Measurements from ENCODE around the gene ATP1A1.

ATP1A1 gene

DNA sequence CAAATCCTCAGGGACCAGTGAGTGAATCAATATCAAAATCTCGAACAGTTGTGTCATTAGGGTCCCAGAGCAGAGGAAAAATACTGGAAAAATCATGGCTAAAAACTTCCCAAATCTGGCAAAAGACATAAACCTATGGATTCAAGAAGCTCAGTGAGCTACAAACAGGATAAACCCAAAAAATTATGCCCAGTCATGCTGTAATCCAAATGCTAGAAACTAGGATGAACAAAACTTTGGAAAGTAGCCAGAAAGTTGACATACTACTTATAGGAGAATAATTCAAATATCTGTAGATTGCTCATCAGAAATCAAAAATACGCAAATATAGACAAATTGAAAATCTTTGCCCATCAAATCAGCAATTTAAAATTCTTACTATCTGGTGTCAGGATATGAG lies 34.6 kb upstream of the ATP1A1 start:
- DNase-seq, result no peak
- in situ Hi-C loops (cut with HindIII; ENCODE audit: low pct_ligation_motif_present, low pct_unique_long_range_greater_than_20kb, low sequenced_read_pairs), result no loop called here

- in situ Hi-C loops (cut with HindIII; ENCODE audit: low pct_ligation_motif_present, low pct_unique_long_range_greater_than_20kb, low sequenced_read_pairs), result no loop called here
- no peak for DNase-seq
These were observed 32.4 kb upstream of the ATP1A1 start for GRCh38 chr1:116340506-116341231.

GRCh38 chr1:116343019-116343418 lies 30.0 kb upstream of the ATP1A1 start:
- in situ Hi-C loops (cut with HindIII; ENCODE audit: low pct_ligation_motif_present, low pct_unique_long_range_greater_than_20kb, low sequenced_read_pairs), result no loop called here

DNA sequence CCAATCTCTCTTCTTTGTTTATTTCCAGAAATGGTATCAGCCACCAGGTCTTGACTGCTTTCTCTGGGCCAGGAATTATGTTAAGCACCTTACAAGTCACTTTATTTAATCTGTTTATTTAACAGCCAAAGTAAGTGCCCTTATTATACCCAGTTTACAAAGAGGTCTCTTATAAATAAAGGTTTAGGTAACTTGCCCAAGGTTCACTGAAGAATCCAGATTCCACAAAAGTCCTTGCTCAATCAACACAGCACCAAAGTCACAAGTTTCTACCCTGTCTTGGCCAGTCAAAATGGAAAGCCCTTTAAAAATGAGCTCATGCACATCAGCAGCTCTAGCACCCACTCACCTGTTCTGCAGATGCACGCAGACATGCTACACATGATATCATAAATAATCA lies 28.0 kb upstream of the ATP1A1 start:
- in situ Hi-C loops (cut with HindIII; ENCODE audit: low pct_ligation_motif_present, low pct_unique_long_range_greater_than_20kb, low sequenced_read_pairs), result no loop called here
- DNase-seq, result no peak

More at GRCh38 chr1:116343019-116343418, 30.0 kb upstream of the ATP1A1 start:
- DNase-seq, result no peak

DNA sequence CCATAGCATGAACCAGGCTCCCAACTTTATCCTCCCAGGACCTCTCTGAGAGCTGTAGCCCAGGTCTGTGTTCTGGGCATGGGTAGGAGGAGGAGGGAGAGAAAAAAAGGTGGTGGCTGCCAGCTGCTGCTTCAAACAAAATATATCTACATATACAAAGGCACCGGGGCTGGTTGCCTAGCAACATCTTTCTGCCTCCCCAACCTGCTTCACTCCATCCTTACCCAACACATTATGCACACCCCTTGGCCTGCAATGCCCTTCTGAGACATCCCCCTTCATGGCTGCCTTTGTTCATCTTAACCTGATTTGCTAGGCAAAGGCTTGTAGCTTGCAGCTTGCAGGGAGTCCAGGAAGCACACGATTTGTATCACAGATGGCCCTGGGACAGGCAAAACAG lies 27.2 kb upstream of the ATP1A1 start:
- DNase-seq, result no peak
- in situ Hi-C loops (cut with HindIII; ENCODE audit: low pct_ligation_motif_present, low pct_unique_long_range_greater_than_20kb, low sequenced_read_pairs), result no loop called here

GRCh38 chr1:116346943-116347673 lies 25.9 kb upstream of the ATP1A1 start:
- in situ Hi-C loops (cut with HindIII; ENCODE audit: low pct_ligation_motif_present, low pct_unique_long_range_greater_than_20kb, low sequenced_read_pairs), result no loop called here
- DNase-seq, result no peak

DNA sequence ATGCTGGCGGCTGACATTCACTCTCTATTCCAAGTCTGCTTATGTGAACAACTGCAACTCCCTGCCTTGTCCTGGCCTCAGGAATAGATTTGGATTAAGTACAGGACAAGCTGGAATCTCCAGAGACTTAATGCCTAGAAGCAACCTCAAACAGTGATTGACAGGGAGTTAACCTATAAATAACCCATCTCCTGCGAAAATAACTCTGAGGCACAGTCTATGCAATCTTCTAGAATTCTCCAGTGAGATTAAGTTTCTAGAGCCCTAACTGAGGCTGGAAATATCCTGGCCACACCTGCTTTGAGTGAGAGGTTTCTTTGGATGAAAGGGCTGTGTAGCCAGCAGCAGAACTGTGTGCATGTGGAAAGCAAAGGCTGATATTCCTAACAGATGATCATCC lies 25.3 kb upstream of the ATP1A1 start:
- DNase-seq, result no peak
- in situ Hi-C loops (cut with HindIII; ENCODE audit: low pct_ligation_motif_present, low pct_unique_long_range_greater_than_20kb, low sequenced_read_pairs), result no loop called here

DNA sequence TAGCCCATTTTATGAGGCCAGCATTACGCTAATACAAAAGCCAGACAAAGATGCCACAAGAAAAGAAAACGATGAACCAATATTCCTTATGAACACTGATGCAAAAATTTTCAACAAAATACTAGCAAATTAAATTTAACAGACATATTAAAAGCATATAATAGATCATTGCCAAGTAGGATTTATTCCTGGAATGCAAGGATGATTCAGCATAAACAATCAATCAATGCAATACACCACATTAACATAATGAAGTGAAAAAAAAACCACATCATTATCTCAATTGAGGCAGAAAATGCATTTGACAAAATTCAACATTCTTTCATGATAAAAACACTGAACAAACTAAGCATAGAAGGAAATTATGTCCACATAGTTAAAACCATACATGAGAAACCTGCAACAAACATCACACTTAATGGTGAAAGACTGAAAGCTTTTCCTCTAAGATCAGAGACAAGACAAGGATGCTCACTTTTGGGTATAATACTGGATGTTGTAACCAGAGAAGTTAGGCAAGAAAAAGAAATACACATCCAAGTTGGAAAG lies 22.9 kb upstream of the ATP1A1 start:
- DNase-seq, result no peak
- in situ Hi-C loops (cut with HindIII; ENCODE audit: low pct_ligation_motif_present, low pct_unique_long_range_greater_than_20kb, low sequenced_read_pairs), result no loop called here

DNA sequence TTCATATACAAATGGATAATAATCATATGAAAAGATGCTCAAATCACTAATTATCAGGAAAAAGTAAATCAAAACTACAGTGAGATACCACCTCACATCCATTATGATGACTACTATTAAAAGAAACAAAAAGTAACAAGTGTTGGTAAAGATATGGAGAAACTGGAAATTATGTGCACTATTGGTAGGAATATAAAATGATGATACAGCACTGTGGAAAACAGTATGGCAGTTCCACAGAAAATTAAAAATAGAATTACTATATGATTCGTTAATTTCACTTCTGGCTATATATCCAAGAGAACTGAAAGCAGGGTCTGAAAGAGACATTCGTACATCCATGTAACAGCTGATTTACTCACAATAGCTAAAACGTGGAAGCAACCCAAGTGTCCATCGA lies 21.1 kb upstream of the ATP1A1 start:
- in situ Hi-C loops (cut with HindIII; ENCODE audit: low pct_ligation_motif_present, low pct_unique_long_range_greater_than_20kb, low sequenced_read_pairs), result no loop called here

DNA sequence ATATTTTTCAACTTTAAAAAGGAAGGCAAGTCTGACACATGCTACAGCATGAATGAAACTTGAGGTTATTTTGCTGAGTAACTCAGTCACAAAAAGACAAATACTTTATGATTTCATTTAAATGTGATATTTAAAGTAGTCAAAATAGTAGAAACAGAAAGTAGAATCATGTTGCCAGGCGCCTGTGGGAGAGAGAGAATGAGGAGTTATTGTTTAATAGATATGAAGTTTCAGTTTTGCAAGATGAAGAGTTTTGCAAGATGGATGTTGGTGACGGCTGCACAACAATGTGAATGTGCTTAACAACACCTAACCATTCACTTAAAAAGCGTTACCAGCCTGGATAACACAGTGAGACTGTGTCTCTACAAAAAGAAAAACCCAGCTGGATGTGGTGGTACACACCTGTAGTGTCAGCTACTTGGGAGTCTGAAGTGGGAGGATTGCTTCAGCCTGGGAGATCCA lies 20.7 kb upstream of the ATP1A1 start:
- no peak for DNase-seq
- in situ Hi-C loops (cut with HindIII; ENCODE audit: low pct_ligation_motif_present, low pct_unique_long_range_greater_than_20kb, low sequenced_read_pairs), result no loop called here

More for the DNA sequence above, 21.1 kb upstream of the ATP1A1 start:
- DNase-seq, result no peak

DNA sequence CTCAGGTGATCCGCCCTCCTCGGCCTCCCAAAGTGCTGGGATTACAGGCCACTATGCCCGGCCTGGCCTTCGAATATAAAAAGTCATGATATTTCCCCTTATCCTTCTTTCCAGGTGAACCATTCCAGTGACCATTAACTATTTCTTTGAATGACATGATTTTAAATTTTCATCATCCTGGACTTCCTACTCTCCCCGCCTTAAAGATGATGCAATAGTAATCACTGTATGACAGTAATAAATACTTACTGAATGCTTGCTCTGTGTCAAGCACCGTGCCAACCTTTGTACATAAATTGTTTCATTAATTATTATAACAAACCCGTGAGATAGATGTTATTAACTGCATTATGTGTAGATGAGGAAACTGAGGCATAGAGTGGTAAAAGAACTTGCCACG lies 19.9 kb upstream of the ATP1A1 start:
- in situ Hi-C loops (cut with HindIII; ENCODE audit: low pct_ligation_motif_present, low pct_unique_long_range_greater_than_20kb, low sequenced_read_pairs), result no loop called here

DNA sequence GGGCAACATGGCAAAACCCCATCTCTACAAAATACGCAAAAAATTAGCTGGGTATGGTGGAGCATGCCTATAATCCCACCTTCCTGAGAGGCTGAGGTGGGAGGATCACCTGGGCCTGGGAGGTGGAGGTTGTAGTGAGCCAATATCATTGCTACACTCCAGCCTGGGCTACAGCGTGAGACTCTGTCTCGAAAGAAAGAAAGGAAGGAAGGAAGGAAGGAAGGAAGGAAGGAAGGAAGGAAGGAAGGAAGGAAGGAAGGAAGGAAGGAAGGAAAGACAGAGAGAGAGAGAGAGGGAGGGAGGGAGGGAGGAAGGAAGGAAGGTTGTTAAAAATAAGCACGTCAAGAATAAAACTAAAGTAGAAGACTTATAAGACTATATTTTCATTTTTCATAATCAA lies 17.0 kb upstream of the ATP1A1 start:
- in situ Hi-C loops (cut with HindIII; ENCODE audit: low pct_ligation_motif_present, low pct_unique_long_range_greater_than_20kb, low sequenced_read_pairs), result no loop called here
- no peak for DNase-seq

More for the DNA sequence above, 19.9 kb upstream of the ATP1A1 start:
- no peak for DNase-seq

- no peak for DNase-seq
- in situ Hi-C loops (cut with HindIII; ENCODE audit: low pct_ligation_motif_present, low pct_unique_long_range_greater_than_20kb, low sequenced_read_pairs), result no loop called here
These were observed 16.4 kb upstream of the ATP1A1 start for GRCh38 chr1:116356673-116357072.

DNA sequence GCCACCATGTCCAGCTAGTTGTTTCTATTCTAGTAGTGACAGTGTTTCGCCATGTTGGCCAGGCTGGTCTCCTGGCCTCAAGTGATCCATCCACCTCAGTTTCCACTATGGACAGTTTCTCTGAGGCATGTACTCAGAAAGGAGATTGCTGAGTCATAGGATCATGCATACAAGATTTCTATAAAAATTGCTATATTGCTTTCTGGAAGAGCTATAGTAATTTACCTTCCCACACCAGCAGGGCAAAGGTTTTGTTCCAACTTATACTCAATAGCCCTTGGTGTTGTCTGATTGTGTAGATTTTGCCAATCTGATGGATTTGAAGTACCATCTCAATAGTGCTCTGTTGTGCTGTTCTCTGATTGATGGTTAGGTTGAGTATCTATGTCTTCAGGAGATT lies 15.6 kb upstream of the ATP1A1 start:
- in situ Hi-C loops (cut with HindIII; ENCODE audit: low pct_ligation_motif_present, low pct_unique_long_range_greater_than_20kb, low sequenced_read_pairs), result no loop called here

GRCh38 chr1:116359060-116359830 lies 13.8 kb upstream of the ATP1A1 start:
- in situ Hi-C loops (cut with HindIII; ENCODE audit: low pct_ligation_motif_present, low pct_unique_long_range_greater_than_20kb, low sequenced_read_pairs), result no loop called here
- DNase-seq, result no peak

More for the DNA sequence above, 15.6 kb upstream of the ATP1A1 start:
- no peak for DNase-seq

DNA sequence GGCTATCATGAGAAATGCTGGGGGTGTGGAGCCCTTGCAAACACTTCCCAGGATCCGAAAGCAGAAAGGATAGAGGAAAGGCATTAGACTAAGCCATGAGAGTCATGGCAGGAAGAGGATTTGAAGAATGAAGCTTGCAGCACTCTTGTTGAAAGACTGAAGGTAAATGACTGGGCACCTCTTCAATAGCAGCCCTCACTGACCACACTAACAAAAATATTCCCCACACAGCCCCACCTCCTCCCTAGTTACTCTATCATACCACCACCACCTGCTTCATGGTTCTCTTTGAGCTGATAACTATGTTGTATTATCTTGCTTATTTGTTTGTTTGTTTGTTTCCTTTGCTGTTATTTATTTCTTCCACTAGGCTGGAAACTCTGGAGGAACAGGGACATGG lies 13.2 kb upstream of the ATP1A1 start:
- DNase-seq, result no peak
- in situ Hi-C loops (cut with HindIII; ENCODE audit: low pct_ligation_motif_present, low pct_unique_long_range_greater_than_20kb, low sequenced_read_pairs), result no loop called here

GRCh38 chr1:116360429-116361173 lies 12.4 kb upstream of the ATP1A1 start:
- in situ Hi-C loops (cut with HindIII; ENCODE audit: low pct_ligation_motif_present, low pct_unique_long_range_greater_than_20kb, low sequenced_read_pairs), result no loop called here
- no peak for DNase-seq

- DNase-seq, result no peak
- in situ Hi-C loops (cut with HindIII; ENCODE audit: low pct_ligation_motif_present, low pct_unique_long_range_greater_than_20kb, low sequenced_read_pairs), result no loop called here
These were observed 11.4 kb upstream of the ATP1A1 start for GRCh38 chr1:116361648-116362047.
